ENCODE measurements around the gene ORC6. TPM values are rescaled to one million over a fixed set of nuclear protein-coding genes. Genes with fewer than 3 reads are reported as not detected.

The ORC6 gene
- total RNA-seq, 4 donors from 2014 or later = 3.4 to 12.6 (median 7.7) TPM

DNA sequence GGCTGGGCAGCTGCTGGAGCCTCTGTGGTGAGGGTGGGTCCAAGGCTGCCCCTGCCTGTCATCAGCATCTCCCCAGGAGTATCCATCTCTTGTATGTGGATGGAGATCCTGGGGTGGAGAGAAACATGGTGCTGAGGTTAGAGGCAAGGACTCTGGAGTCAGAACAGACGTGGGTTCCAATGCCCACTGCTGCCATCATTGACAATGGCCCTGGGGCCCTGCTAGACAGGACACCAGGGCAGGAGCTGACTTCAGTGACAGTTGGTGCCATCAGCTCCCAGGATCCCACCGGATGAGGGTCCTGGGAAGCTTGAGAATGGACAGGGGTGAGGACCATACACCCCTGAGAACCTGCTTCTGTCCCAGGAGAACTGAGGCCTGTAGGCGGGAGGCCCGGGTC is 43.1 kb downstream of the ORC6 start:
- H3K27me3 ChIP-seq = no peaks in the 10 kb centered on the region
- intact Hi-C loops (cut with DNase I) = no loop called here
- TF ChIP-seq, protein P1, sequence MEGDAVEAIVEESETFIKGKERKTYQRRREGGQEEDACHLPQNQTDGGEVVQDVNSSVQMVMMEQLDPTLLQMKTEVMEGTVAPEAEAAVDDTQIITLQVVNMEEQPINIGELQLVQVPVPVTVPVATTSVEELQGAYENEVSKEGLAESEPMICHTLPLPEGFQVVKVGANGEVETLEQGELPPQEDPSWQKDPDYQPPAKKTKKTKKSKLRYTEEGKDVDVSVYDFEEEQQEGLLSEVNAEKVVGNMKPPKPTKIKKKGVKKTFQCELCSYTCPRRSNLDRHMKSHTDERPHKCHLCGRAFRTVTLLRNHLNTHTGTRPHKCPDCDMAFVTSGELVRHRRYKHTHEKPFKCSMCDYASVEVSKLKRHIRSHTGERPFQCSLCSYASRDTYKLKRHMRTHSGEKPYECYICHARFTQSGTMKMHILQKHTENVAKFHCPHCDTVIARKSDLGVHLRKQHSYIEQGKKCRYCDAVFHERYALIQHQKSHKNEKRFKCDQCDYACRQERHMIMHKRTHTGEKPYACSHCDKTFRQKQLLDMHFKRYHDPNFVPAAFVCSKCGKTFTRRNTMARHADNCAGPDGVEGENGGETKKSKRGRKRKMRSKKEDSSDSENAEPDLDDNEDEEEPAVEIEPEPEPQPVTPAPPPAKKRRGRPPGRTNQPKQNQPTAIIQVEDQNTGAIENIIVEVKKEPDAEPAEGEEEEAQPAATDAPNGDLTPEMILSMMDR (IDR thresholded peaks at IDR 0.05) = no peak
- no peak for TF ChIP-seq POLR2A (IDR thresholded peaks at IDR 0.05)
- no peak for DNase-seq
- no peaks in the 10 kb centered on the region for H3K9me3 ChIP-seq
- no peak overlapping the region for H3K27ac ChIP-seq
- no peak overlapping the region for H3K4me3 ChIP-seq
- H3K36me3 ChIP-seq = no peaks in the 10 kb centered on the region
- 72% methylated on average over 3 of the region's 4 CpGs; no CpG with 5 or more reads in 1 of the 2 donors for WGBS, 2 donors
- no peaks in the 10 kb centered on the region for H3K4me1 ChIP-seq

DNA sequence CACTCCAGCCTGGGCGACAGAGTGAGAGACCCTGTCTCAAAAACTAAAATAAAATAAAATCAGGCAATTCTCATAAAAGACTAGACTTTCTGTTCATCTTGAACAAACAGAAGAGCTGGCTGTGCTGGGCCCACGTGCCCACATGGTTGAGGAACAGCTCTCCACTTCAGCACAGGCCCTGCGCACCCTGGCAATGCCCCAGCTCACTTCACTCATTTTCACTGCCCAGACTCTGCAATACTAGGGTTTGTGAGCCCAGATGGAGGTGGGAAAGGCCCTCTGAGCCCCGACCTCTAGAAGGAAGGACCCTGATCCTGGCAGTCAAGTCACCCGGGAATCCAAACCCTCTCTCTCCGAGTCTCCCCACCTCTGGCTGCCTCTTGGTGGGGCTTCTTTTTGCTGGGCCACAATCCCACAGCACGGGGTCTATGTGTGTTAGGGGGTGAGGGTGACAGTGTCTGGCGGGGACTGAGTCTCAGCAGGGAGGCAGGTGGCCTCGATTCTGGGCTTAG is 43.9 kb downstream of the ORC6 start:
- Histone ChIP-seq H3K27ac (no peak overlapping the region), H3K36me3 (no peaks in the 10 kb centered on the region), H3K4me3 (no peak overlapping the region), H3K27me3 (no peaks in the 10 kb centered on the region), H3K4me1 (no peaks in the 10 kb centered on the region), H3K9me3 (no peaks in the 10 kb centered on the region)
- WGBS, 2 donors = 88 to 92% methylated on average over 2 to 6 of the region's 9 CpGs
- no peak for TF ChIP-seq POLR2A (IDR thresholded peaks at IDR 0.05)
- TF ChIP-seq, protein P1 (IDR thresholded peaks at IDR 0.05) = no peak
- no peak for DNase-seq
- intact Hi-C loops (cut with DNase I) = no loop called here

DNA sequence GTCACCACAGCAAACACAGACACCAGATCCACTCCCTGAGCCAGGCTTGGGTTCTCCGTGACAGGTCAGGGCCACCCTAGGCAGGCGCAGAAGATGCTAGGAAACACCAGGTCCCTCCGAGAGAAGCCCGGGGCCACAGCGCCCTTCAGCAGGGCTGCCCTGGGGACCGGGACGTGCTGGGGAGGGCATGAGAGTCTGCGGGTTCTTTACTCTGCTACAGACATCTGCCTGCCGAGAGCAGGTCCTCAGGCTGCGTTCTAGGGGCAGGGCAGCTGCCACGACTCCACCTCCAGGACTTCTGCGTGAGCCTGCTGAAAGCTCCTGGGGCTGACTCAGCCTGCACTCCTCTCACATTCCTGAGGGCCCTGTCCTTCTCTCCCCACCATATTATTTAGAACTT is 47.2 kb downstream of the ORC6 start:
- Histone ChIP-seq H3K4me3 (no peak overlapping the region), H3K4me1 (no peaks in the 10 kb centered on the region), H3K27me3 (no peaks in the 10 kb centered on the region), H3K36me3 (no peaks in the 10 kb centered on the region), H3K27ac (no peak overlapping the region), H3K9me3 (no peaks in the 10 kb centered on the region)
- intact Hi-C loops (cut with DNase I) = no loop called here
- no peak for DNase-seq
- TF ChIP-seq, protein P1 (IDR thresholded peaks at IDR 0.05) = no peak
- TF ChIP-seq POLR2A (IDR thresholded peaks at IDR 0.05) = no peak
- 60 to 77% methylated on average over 1 to 4 of the region's 12 CpGs for WGBS, 2 donors

DNA sequence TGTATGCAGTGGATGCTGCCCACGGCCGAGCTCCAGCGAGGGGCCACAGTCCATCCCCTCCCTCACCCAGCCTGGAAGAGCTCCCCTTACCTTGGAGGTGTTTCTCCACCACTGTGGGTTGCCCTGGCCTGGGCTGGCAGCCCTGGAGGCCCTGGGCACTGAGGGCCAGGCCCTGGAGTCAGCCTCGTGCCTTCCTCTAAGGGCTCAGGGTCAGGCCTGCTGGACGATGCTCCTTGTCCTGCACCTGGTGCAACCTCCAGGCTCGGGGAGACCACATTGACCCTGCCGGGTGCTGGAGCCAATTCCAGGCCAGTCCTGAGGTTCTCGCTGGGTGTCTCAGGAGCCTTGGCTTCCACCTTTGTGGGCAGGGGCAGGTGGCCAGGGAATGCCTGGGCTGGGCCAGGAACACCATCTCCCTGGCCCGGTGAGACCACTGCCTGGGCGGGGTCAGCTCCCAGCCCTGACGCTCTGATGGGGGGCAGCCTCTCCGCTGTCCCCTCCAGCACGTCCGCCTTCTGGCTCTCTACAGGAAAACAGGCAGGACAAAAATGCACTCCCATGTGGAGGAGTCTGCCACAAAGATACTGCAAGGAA is 48.3 kb downstream of the ORC6 start:
- TF ChIP-seq POLR2A (IDR thresholded peaks at IDR 0.05) = no peak
- TF ChIP-seq, protein P1 (IDR thresholded peaks at IDR 0.05) = no peak
- Histone ChIP-seq H3K27ac (no peak overlapping the region), H3K4me3 (no peak overlapping the region), H3K27me3 (no peaks in the 10 kb centered on the region), H3K4me1 (no peaks in the 10 kb centered on the region), H3K36me3 (no peaks in the 10 kb centered on the region), H3K9me3 (no peaks in the 10 kb centered on the region)
- 100% methylated on average over 1 to 2 of the region's 14 CpGs for WGBS, 2 donors
- intact Hi-C loops (cut with DNase I) = no loop called here
- no peak for DNase-seq

DNA sequence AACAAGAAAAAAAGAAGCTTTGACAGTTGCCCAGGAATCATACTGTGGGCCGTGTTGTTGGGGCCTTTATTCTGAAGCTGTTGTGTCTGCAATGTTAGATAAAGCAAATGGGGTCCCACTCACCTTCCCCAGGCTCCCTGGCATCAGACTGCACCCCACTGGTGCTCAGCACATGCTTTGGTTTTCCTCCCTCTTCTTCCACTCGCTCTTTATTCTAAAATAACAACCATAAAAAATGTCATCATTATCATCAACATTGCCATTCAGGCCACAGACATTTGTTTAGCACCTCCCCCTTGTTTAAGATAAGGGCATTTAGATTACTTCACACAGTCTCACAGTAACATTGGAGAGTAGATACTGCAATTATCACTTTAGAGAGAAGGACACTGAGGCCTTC is 50.5 kb downstream of the ORC6 start:
- no peak for DNase-seq
- Histone ChIP-seq H3K4me3 (no peak overlapping the region), H3K9me3 (no peaks in the 10 kb centered on the region), H3K36me3 (no peaks in the 10 kb centered on the region), H3K27ac (no peak overlapping the region), H3K4me1 (peaks cover 0 to 3% (median 0%) of the 10 kb centered on the region in 3 donors), H3K27me3 (no peaks in the 10 kb centered on the region)
- TF ChIP-seq, protein P1 (IDR thresholded peaks at IDR 0.05) = no peak
- no peak for TF ChIP-seq POLR2A (IDR thresholded peaks at IDR 0.05)
- intact Hi-C loops (cut with DNase I) = no loop called here
- WGBS, 2 donors = 44 to 64% methylated on average over 2 of the region's 2 CpGs

Measured in esophagus squamous epithelium (tissue), 5 donors.